HG03432 (cell line): ENCODE results near the gene FGL2.
"Not testable (repeated sequence)": the region's sequence is repeated elsewhere in the genome, so short reads cannot be mapped to it uniquely, and the experiment has no call there.

Source experiments
- ATAC-seq: cut with Tn5 transposase; IDR thresholded peaks from one replicate; pipeline ENCODE4 v1.9.1; 2021; ENCODE audit warnings: mild to moderate bottlenecking, moderate library complexity; ENCODE audit not compliant: unreplicated experiment

Gene FGL2

GRCh38 chr7:77199013-77199966 is at the start of gene FGL2:
Gene FGL2, minus strand, starts transcription at chr7:77199819. Its CDS starts 26 bp downstream, at chr7:77199793.
- ATAC-seq: no peak

- ATAC-seq: no peak
These were observed 48.5 kb upstream of the FGL2 start for GRCh38 chr7:77248154-77248553.

- ATAC-seq: peak; percentile 73
These were observed 47.7 kb upstream of the FGL2 start for GRCh38 chr7:77247206-77247850.

GRCh38 chr7:77246026-77246640 is 46.5 kb upstream of the FGL2 start:
- no peak for ATAC-seq

GRCh38 chr7:77245015-77245755 is 45.6 kb upstream of the FGL2 start:
- no peak for ATAC-seq

GRCh38 chr7:77244222-77244934 is 44.8 kb upstream of the FGL2 start:
- no peak for ATAC-seq

GRCh38 chr7:77242554-77242953 is 42.9 kb upstream of the FGL2 start:
- no peak for ATAC-seq

GRCh38 chr7:77242068-77242467 is 42.4 kb upstream of the FGL2 start:
- ATAC-seq: no peak

- ATAC-seq: no peak
These were observed 39.9 kb upstream of the FGL2 start for GRCh38 chr7:77239471-77239870.

- ATAC-seq: no peak
These were observed 39.1 kb upstream of the FGL2 start for GRCh38 chr7:77238703-77239136.

- ATAC-seq: no peak
These were observed 35.7 kb upstream of the FGL2 start for GRCh38 chr7:77235276-77235675.

GRCh38 chr7:77232467-77232866 is 32.8 kb upstream of the FGL2 start:
- no peak for ATAC-seq

GRCh38 chr7:77228795-77229194 is 29.2 kb upstream of the FGL2 start:
- ATAC-seq: not testable (repeated sequence)

- ATAC-seq: no peak
These were observed 26.8 kb upstream of the FGL2 start for GRCh38 chr7:77226357-77226839.

GRCh38 chr7:77223261-77223660 is 23.6 kb upstream of the FGL2 start:
- no peak for ATAC-seq

- ATAC-seq: no peak
These were observed 23.2 kb upstream of the FGL2 start for GRCh38 chr7:77222819-77223218.

- ATAC-seq: no peak
These were observed 22.4 kb upstream of the FGL2 start for GRCh38 chr7:77222065-77222464.

- ATAC-seq: not testable (repeated sequence)
These were observed 20.2 kb upstream of the FGL2 start for GRCh38 chr7:77219701-77220331.

- ATAC-seq: no peak
These were observed 18.0 kb upstream of the FGL2 start for GRCh38 chr7:77217474-77218185.
